GM23338 (cell line): ENCODE measurements around the gene RETNLB. TPM values are rescaled to one million over a fixed set of nuclear protein-coding genes. Genes with fewer than 3 reads are reported as not detected.

ENCODE experiments used
- ATAC-seq: fragments of 200-7000 bp; cut with Tn5 transposase; 3 replicates; pipeline ENCODE4 v1.9.1; 2020
- DNase-seq: peaks from one replicate; pipeline ENCODE4 v3.0.0-alpha.2; 2015; ENCODE audit warnings: low spot score
- H2AFZ ChIP-seq: fragments of 200-600 bp; sonication (generic); 2 replicates; pipeline ENCODE4 v1.8.0; 2016; ENCODE audit warnings: antibody characterized with exemption, mild to moderate bottlenecking, moderate library complexity
- H3F3A ChIP-seq: fragments of 200-600 bp; sonication (generic); replicated peaks from 2 replicates; pipeline ENCODE4 v1.8.0; 2017; ENCODE audit warnings: antibody characterized with exemption, mixed run types, low read depth
- H3K27ac ChIP-seq: fragments of 200-600 bp; sonication (generic); 2 replicates; pipeline ENCODE4 v1.6.1; 2016; ENCODE audit warnings: low read depth
- H3K27me3 ChIP-seq: fragments of 200-600 bp; sonication (generic); 2 replicates; pipeline ENCODE4 v1.8.0; 2016; ENCODE audit warnings: mild to moderate bottlenecking, mixed run types, moderate library complexity; ENCODE audit not compliant: insufficient read depth
- H3K36me3 ChIP-seq: fragments of 200-600 bp; sonication (generic); 2 replicates; pipeline ENCODE4 v1.8.0; 2016; ENCODE audit warnings: mild to moderate bottlenecking; ENCODE audit not compliant: insufficient read depth
- H3K4me1 ChIP-seq: fragments of 200-600 bp; sonication (generic); 2 replicates; pipeline ENCODE4 v1.8.0; 2016; ENCODE audit warnings: mild to moderate bottlenecking, moderate library complexity; ENCODE audit not compliant: insufficient read depth
- H3K4me2 ChIP-seq: fragments of 200-600 bp; sonication (generic); 2 replicates; pipeline ENCODE4 v1.7.1; 2017; ENCODE audit warnings: mixed run types
- H3K4me3 ChIP-seq: fragments of 200-600 bp; sonication (generic); 2 replicates; pipeline ENCODE4 v1.6.1; 2016; ENCODE audit warnings: mixed run types
- H3K79me2 ChIP-seq: fragments of 200-600 bp; sonication (generic); replicated peaks from 2 replicates; pipeline ENCODE4 v1.8.0; 2017; ENCODE audit warnings: mild to moderate bottlenecking; ENCODE audit not compliant: insufficient read depth
- H3K9me2 ChIP-seq: fragments of 200-600 bp; sonication (generic); 2 replicates; pipeline ENCODE4 v1.8.0; 2017; ENCODE audit not compliant: insufficient read depth
- H4K20me1 ChIP-seq: fragments of 200-600 bp; sonication (generic); replicated peaks from 2 replicates; pipeline ENCODE4 v1.8.0; 2017; ENCODE audit warnings: mild to moderate bottlenecking; ENCODE audit not compliant: insufficient read depth
- H3K27ac Mint-ChIP-seq: 2 replicates; pipeline ENCODE4 v1.8.0; 2020; ENCODE audit warnings: inconsistent platforms, mild to moderate bottlenecking, moderate library complexity, mixed read lengths
- H3K27me3 Mint-ChIP-seq: 3 replicates; pipeline ENCODE4 v1.8.0; 2022; ENCODE audit warnings: low read depth, mild to moderate bottlenecking, moderate library complexity, mixed read lengths, inconsistent platforms; ENCODE audit not compliant: insufficient read depth, poor library complexity
- H3K36me3 Mint-ChIP-seq: 3 replicates; pipeline ENCODE4 v1.8.0; 2021; ENCODE audit warnings: low read depth, mild to moderate bottlenecking, inconsistent platforms, moderate library complexity, mixed read lengths
- H3K4me1 Mint-ChIP-seq: 3 replicates; pipeline ENCODE4 v1.8.0; 2020; ENCODE audit warnings: mild to moderate bottlenecking, inconsistent platforms, mixed read lengths
- H3K4me3 Mint-ChIP-seq: 3 replicates; pipeline ENCODE4 v1.8.0; 2021; ENCODE audit warnings: moderate library complexity, mild to moderate bottlenecking, inconsistent platforms, mixed read lengths
- H3K9me3 Mint-ChIP-seq: 3 replicates; pipeline ENCODE4 v1.8.0; 2020; ENCODE audit warnings: moderate library complexity, mild to moderate bottlenecking, inconsistent platforms, mixed read lengths
- CTCF ChIP-seq, 2 experiments: fragments of 200-600 bp in 1 of 2; sonication (generic) in 1 of 2; conservative IDR thresholded peaks; 2 replicates each; pipeline versions ENCODE4 v1.5.1 to v1.6.1; 2016 to 2017; ENCODE audit warnings: antibody characterized with exemption in 2 of 2, low read depth in 2 of 2, mild to moderate bottlenecking in 2 of 2, moderate library complexity in 1 of 2
- ETS1 ChIP-seq: IDR thresholded peaks from 2 replicates; pipeline ENCODE4 v1.6.1; 2016; ENCODE audit warnings: antibody characterized with exemption
- EZH2 ChIP-seq: fragments of 200-600 bp; sonication (generic); IDR thresholded peaks from one replicate; pipeline ENCODE4 v1.8.0; 2017; ENCODE audit warnings: antibody characterized with exemption, mild to moderate bottlenecking, low read depth; ENCODE audit not compliant: unreplicated experiment
- EZH2phosphoT487 ChIP-seq: fragments of 200-600 bp; sonication (generic); IDR thresholded peaks from one replicate; pipeline ENCODE4 v1.8.1; 2018; ENCODE audit warnings: antibody characterized with exemption; ENCODE audit not compliant: unreplicated experiment
- JUNB ChIP-seq: IDR thresholded peaks from one replicate; pipeline ENCODE4 v1.6.1; 2016; ENCODE audit warnings: antibody characterized with exemption; ENCODE audit not compliant: unreplicated experiment
- NANOG ChIP-seq: IDR thresholded peaks from 2 replicates; pipeline ENCODE4 v1.6.1; 2016; ENCODE audit warnings: antibody characterized with exemption, borderline replicate concordance
- POLR2AphosphoS5 ChIP-seq: IDR thresholded peaks from 2 replicates; pipeline ENCODE4 v1.6.1; 2016; ENCODE audit warnings: antibody characterized with exemption, low read depth
- REST ChIP-seq: IDR thresholded peaks from one replicate; pipeline ENCODE4 v1.6.1; 2018; ENCODE audit warnings: antibody characterized with exemption; ENCODE audit not compliant: unreplicated experiment
- STAT1 ChIP-seq: IDR thresholded peaks from one replicate; pipeline ENCODE4 v1.6.1; 2016; ENCODE audit warnings: antibody characterized with exemption; ENCODE audit not compliant: unreplicated experiment
- ZNF114 ChIP-seq: fragments of 250-450 bp; sonication (Bioruptor Pico); IDR thresholded peaks from 2 replicates; pipeline ENCODE4 v1.5.0; 2020; ENCODE audit warnings: mild to moderate bottlenecking, moderate library complexity
- polyA plus RNA-seq: library from polyadenylated mRNA; unstranded; fragments of >200 nt; fragmentation: Nextera tagmentation; extraction: Ambion mirVana; gene quantifications from 2 replicates; pipeline ENCODE4 v1.2.1, GENCODE V29; 2016
- total RNA-seq: library from RNA; depleted of rRNA; stranded (reverse); fragments of >200 nt; shearing (Covaris generic); gene quantifications from 2 replicates; pipeline ENCODE4 v1.2.3, GENCODE V29; 2014

Gene RETNLB
- total and polyA plus RNA-seq, 2 experiments from 2014 or later: not detected

GRCh38 chr3:108722724-108723123 lies 34.5 kb downstream of the RETNLB start (continued):
- no peak for TF ChIP-seq ETS1
- no peak for TF ChIP-seq CTCF (conservative IDR thresholded peaks at IDR 0.05; ENCODE audit: low read depth in 2 of 2)
- no peak for TF ChIP-seq ZNF114 (CRISPR knock-in tag)
- TF ChIP-seq NANOG: no peak
- TF ChIP-seq REST: no peak
- no peak for TF ChIP-seq POLR2AphosphoS5

- Mint-ChIP-seq H3K27me3 (no peaks in the 10 kb centered on the region), H3K27ac (no peak overlapping the region), H3K36me3 (no peaks in the 10 kb centered on the region), H3K4me3 (no peak overlapping the region), H3K9me3 (no peaks in the 10 kb centered on the region), H3K4me1 (no peaks in the 10 kb centered on the region)
- H3K79me2 ChIP-seq: no peaks in the 10 kb centered on the region
- no peak overlapping the region for H3K4me2 ChIP-seq
- no peaks in the 10 kb centered on the region for H4K20me1 ChIP-seq
- no peaks in the 10 kb centered on the region for H3K36me3 ChIP-seq
- H3K4me1 ChIP-seq: no peaks in the 10 kb centered on the region
- H3K9me2 ChIP-seq: peaks cover 11% of the 10 kb centered on the region; the same call in 1 of the 2 replicates
- no peak overlapping the region for H3K4me3 ChIP-seq
- no peak for ATAC-seq
- no peaks in the 10 kb centered on the region for H3K27me3 ChIP-seq
- H2AFZ ChIP-seq: no peak overlapping the region
- no peak for DNase-seq
- no peak overlapping the region for H3K27ac ChIP-seq
- H3F3A ChIP-seq: no peaks in the 10 kb centered on the region
- TF ChIP-seq EZH2 (no peak), EZH2phosphoT487 (no peak), JUNB (no peak), ETS1 (no peak), STAT1 (no peak), CTCF (conservative IDR thresholded peaks at IDR 0.05; ENCODE audit: low read depth in 2 of 2) (no peak), NANOG (no peak)
These were observed 37.9 kb downstream of the RETNLB start for GRCh38 chr3:108719178-108719806.
